Measurements from ENCODE around the gene TMCC2. TPM values are rescaled to one million over a fixed set of nuclear protein-coding genes. Genes with fewer than 3 reads are reported as not detected.

TMCC2 gene
- total and polyA plus RNA-seq, 2 of the 8 experiments (the other 6 are each of a cell fraction or from before 2014, with no cell fraction given) = 6.7 to 6.8 TPM

DNA sequence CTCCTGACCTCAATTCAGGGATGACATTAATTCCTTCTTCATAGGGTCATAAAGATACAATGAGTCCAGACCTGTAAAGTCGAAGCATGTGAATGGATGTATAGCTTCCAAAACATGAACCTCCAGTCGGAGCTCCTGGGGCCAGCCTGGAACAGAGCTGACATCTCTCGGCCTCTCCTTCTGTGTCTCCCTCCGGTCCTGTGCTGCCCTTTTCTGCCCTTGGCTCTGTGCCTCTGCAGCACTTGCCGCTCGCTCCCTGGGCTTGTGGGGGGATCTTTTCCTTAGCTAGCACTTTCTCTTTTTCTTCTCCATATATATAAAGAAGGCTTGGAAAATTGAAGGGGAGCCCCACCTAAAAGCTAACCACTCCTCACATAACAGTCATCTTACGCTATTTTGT is 42.5 kb downstream of the TMCC2 start (continued):
- TF ChIP-seq HDAC6 (IDR thresholded peaks at IDR 0.05; ENCODE audit: low read depth, low read length) (no peak), BRCA1 (IDR thresholded peaks at IDR 0.05; ENCODE audit: low read depth, low read length) (no peak), HDAC2 (IDR thresholded peaks at IDR 0.05; ENCODE audit: borderline replicate concordance in 1 of 2, low read depth in 2 of 2, low read length in 2 of 2) (no peak)

Measured in H1 (cell line).